Daoy (cell line): ENCODE data around the gene SQSTM1. TPM values are rescaled to one million over a fixed set of nuclear protein-coding genes. Genes with fewer than 3 reads are reported as not detected.
"Not testable (repeated sequence)": the region's sequence is repeated elsewhere in the genome, so short reads cannot be mapped to it uniquely, and the experiment has no call there.

ENCODE experiments used
- DNase-seq: peaks from one replicate; pipeline ENCODE4 v3.0.0-alpha.2; 2015; ENCODE audit warnings: low read depth
- total RNA-seq: library from RNA; depleted of rRNA; stranded (reverse); fragments of >200 nt; shearing (Covaris generic); gene quantifications from 2 replicates; pipeline ENCODE4 v1.2.3, GENCODE V29; 2014

Gene SQSTM1
- total RNA-seq, 1 experiment from 2014 or later = 311 TPM

- peak; percentile 48 for DNase-seq
Measured at GRCh38 chr5:179858241-179858585, 37.5 kb downstream of the SQSTM1 start.

DNA sequence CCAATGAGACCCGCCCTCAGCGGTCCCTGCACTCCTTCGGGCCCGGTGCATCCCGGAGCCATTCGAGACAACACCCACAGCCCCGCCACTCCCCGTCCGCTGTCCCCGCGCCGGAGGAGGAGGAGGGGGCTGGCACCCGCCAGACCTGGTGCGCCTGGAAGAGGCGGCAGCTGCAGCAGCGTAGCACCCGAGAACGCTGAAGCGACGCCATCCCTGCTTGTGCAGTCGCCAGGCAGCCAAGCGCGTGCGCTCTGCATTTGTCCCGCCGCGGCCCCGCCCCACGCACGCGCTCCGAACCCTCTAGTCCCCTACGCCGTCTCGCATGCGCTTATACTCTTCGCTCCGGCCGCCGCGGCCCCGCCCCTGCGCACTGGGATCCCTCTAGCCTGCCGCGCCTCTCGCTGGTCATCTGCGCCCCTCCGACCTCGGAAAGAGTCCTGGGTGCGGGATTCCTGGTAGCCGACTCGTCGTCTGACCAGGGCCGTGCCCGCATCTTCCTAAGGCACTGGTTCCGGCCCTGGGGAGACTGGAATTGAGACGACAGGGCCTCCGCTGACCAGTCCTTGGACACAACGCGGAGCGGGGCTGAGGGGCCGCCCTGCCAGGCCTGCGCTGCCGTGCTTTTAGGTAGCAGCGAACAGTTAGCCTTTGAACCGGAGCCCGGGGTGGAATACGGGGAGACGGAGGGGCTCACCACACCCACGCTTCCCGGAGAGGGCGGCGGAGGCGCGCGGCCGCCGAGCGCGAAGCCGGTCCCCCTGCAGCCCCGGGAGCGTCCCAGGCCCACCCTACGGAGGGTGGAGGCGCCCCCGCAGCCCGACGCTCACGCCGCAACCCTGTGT is 38.1 kb downstream of the SQSTM1 start, which contains the start of gene MRNIP:
MRNIP (minus strand) TSS at position 232 of the 842 bp plus-strand sequence; CDS start at position 211, 21 bp downstream.
- DNase-seq = peak; percentile 98

GRCh38 chr5:179860301-179860700 is 39.6 kb downstream of the SQSTM1 start:
- no peak for DNase-seq

- DNase-seq = no peak
Measured at GRCh38 chr5:179862296-179862695, 41.6 kb downstream of the SQSTM1 start.

GRCh38 chr5:179862891-179863290 is 42.2 kb downstream of the SQSTM1 start:
- DNase-seq = no peak

DNA sequence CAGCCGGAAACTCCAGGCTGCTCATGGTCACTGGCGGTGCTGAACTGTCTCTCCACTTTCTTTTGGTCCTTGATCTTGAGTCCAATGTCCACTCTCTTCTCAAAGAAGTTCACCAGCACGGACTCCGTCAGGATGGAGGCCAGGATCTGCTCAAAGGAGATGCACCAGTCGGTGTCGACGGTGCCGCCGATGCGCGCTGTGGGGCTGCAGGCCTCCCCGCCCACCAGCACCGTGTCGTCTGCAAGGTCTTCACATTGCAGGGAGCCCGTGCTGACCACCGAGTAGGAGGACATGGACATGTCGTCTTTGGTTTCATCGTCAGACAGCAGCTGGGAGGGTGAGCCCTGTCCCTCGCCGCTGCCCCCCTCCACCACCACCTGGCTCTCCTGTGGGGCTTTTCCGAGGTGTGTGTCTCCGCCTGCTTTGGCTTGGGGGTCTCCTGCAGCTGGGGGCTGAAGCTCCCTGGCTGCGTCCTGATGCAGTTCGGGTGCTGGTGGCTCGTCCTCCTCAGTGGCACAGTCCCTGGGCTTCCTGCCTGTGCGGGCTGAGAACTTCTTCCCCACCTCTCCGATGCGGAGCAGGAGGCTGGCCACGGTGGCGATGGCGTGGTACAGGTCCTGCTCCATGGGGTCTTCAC is 42.9 kb downstream of the SQSTM1 start:
- no peak for DNase-seq

- DNase-seq = no peak
Measured at GRCh38 chr5:179864686-179865085, 44.0 kb downstream of the SQSTM1 start.

DNA sequence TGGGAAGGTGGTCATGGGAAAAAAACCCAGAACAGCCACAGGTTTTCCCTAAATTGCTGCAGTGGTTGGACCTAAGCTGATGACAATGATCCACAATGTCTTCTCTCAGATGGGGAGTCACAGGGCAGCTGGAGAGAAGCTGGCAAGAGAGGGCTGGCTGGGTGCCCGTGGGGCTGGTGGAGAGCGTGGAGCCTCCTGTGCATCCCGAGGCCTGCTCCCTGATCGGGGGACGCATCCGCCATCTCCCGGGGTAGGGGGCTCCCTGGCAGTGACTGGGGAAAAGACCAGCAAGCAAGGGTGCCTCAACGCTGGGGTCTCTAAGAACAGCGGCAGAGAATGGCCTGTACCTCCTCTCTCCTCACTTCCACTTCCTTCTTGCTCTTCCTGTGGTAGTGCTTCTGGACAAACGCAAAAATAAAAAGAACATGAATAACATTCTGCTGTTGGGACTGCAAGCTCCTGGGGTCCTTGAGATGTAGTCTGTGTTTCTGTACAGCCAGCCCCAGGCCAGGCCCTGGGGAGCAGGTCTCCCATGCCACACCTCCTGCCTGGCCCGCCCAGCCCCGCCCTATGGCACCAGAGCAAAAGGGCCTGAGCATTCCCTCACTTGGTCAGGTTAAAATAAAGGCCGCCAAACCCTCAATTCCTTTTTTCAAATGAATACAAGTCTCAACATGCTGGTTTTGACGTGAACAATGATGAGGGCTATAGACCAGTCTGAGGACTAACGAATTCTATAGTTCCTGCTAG is 45.0 kb downstream of the SQSTM1 start:
- no peak for DNase-seq

DNA sequence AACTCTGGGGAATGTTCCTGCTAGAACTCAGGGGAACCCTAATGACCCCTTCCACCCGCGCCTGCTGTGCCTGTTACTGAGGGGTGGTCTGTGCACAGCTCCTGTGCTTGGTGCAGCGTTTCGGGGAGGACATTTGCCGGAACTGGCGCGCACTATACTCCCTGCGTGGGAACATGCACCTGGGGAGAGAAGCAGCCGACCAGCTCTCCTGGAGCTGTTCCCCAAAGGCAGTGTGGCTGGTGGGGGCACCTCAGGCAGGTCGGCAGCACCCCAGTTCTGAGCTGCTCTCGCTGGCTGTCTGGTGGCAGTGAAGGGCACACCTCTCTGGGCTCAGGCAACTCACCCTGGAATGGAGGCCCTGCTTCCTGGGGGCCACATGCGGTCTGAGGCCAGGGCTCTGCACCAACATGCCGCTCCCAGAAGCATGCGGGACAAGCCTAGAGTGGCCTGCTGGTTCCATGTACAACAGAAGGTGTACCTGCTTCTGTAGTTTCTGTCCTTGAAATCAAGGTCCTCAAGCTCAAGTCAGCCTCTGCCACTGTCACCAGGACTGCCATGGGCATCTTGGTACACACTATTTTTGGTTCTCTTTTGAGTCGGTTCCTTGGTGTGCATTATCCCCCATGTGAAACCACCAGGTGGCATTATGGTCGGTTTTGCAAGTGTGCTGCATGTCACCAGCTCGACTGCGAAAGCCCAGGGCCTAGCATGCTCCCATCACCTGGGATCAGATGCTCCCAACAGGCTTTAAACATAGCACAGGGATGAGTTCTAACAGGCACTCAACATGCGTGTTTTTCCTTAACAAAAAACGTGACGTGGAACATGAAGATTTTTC is 45.8 kb downstream of the SQSTM1 start:
- DNase-seq = no peak

- DNase-seq = no peak
Measured at GRCh38 chr5:179867079-179867465, 46.4 kb downstream of the SQSTM1 start.

GRCh38 chr5:179867476-179867875 is 46.8 kb downstream of the SQSTM1 start:
- DNase-seq = no peak

DNA sequence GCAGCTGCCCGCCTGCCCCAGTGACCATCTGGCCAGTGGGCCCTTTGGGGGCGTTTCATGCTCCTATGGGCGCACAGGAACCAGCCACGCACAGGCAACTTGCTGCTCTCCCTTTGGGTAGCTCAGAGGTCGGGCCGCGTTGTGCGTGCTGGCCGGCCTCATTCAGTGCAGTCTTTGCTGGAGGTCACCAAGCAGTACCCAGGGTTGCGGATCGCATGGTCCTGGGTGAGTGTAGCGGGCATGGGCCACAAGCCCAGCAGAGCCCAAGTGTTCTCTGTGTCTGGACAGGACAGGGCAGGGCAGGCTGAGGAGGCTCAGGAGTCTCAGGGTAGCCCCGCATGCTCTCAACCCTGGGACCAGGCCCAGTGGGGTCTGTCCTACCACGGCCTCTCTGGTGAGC is 47.8 kb downstream of the SQSTM1 start:
- no peak for DNase-seq

DNA sequence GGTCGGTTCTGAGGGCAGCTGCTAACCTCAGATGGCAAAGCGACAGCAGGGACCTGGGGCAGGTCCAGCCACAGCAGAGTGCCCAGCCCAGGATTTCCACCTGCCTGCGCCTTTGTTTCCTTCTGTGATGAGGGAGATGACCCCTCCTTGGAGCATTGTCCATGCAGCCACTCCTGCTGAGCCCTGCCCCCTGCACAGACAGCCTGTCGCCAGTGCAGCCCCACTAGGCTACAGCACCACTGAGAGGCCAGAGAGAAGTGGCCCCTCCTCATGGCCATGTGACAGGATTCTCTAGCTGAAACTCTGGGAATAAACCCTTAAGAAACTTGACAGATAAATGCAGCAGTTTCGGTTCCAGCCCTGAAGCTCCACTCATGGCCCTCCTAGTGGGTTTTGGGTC is 48.4 kb downstream of the SQSTM1 start:
- no peak for DNase-seq

- DNase-seq = no peak
Measured at GRCh38 chr5:179869641-179870402, 49.1 kb downstream of the SQSTM1 start.

- peak; percentile 41 for DNase-seq
Measured at GRCh38 chr5:179870403-179870903, 49.7 kb downstream of the SQSTM1 start.

DNA sequence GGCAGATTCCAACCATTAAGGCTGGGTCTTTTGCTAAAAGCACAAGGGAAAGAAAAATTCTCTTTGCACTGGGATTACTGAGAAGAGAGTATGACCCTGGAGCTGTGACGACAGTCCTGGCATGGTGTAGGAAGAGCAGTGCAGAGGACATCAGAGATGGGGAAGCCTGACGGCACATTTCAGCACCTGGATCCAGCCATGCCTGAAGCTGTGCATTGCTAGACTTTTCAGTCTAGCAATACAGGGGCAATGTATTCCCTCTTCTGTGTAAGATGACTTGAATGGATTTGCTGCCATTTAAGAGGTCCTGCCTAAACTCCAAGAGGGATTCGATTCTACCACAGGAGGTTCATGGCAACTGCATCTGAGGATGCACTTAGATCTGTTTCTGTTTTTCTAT is 50.2 kb downstream of the SQSTM1 start:
- no peak for DNase-seq

- not testable (repeated sequence) for DNase-seq
Measured at GRCh38 chr5:179871533-179871932, 50.8 kb downstream of the SQSTM1 start.

DNA sequence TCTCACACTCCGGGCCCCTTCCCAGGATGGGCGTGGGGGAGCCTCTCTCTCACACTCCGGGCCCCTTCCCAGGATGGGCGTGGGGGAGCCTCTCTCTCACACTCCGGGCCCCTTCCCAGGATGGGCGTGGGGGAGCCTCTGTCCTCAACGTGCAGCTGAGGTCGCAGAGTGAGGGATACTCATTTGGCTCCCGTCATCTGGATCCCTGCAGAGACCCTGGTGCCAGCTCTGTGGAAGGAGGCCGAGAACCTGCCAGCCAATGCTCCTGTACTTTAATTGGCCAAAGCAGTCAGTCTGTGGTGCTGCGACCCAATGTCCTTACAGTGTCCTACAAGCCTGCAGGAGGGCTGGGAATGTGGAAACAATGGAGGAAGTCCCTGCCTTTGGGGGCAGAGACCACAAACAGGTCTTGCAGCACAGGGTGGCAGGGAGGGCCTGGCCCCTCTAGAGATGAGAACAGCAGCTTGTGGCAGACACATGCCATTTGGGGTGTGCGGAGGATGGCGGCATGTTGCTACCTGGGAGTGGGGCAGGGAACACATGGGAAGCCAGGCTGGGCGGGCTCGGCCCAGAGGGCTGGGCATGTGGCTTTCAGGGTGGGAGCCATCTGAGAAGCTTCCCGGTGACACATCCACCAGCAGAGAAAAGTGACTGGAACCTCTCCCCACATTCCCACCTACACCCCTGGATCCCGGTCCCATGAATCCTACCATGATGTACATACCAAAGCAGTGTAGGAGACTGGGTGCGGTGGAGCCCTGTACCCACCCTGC is 51.5 kb downstream of the SQSTM1 start:
- no peak for DNase-seq

GRCh38 chr5:179872828-179873575 is 52.3 kb downstream of the SQSTM1 start:
- DNase-seq = no peak
